ENCODE measurements around the gene PRKG1.

The PRKG1 gene

GRCh38 chr10:51074238-51075028 is at the start of gene PRKG1:
PRKG1 (plus strand) TSS chr10:51074487.
- DNase-seq (ENCODE audit: low read depth in 1 of 2, low spot score in 1 of 2), result no peak

- DNase-seq (ENCODE audit: low read depth in 1 of 2, low spot score in 1 of 2), result no peak
Observed at GRCh38 chr10:51028420-51028819, 45.9 kb upstream of the PRKG1 start.

GRCh38 chr10:51029172-51029641 is 45.1 kb upstream of the PRKG1 start:
- DNase-seq (ENCODE audit: low read depth in 1 of 2, low spot score in 1 of 2), result no peak

- DNase-seq (ENCODE audit: low read depth in 1 of 2, low spot score in 1 of 2), result no peak
Observed at GRCh38 chr10:51030480-51030879, 43.8 kb upstream of the PRKG1 start.

- DNase-seq (ENCODE audit: low read depth in 1 of 2, low spot score in 1 of 2), result no peak
Observed at GRCh38 chr10:51031950-51032349, 42.3 kb upstream of the PRKG1 start.

GRCh38 chr10:51034769-51035168 is 39.5 kb upstream of the PRKG1 start:
- DNase-seq (ENCODE audit: low read depth in 1 of 2, low spot score in 1 of 2), result no peak

GRCh38 chr10:51035344-51035743 is 38.9 kb upstream of the PRKG1 start:
- DNase-seq (ENCODE audit: low read depth in 1 of 2, low spot score in 1 of 2), result no peak

- no peak for DNase-seq (ENCODE audit: low read depth in 1 of 2, low spot score in 1 of 2)
Observed at GRCh38 chr10:51045871-51046270, 28.4 kb upstream of the PRKG1 start.

- no peak for DNase-seq (ENCODE audit: low read depth in 1 of 2, low spot score in 1 of 2)
Observed at GRCh38 chr10:51046654-51047053, 27.6 kb upstream of the PRKG1 start.

GRCh38 chr10:51047857-51048256 is 26.4 kb upstream of the PRKG1 start:
- no peak for DNase-seq (ENCODE audit: low read depth in 1 of 2, low spot score in 1 of 2)

- no peak for DNase-seq (ENCODE audit: low read depth in 1 of 2, low spot score in 1 of 2)
Observed at GRCh38 chr10:51048792-51049191, 25.5 kb upstream of the PRKG1 start.

- no peak for DNase-seq (ENCODE audit: low read depth in 1 of 2, low spot score in 1 of 2)
Observed at GRCh38 chr10:51052163-51052562, 22.1 kb upstream of the PRKG1 start.

GRCh38 chr10:51057925-51058324 is 16.4 kb upstream of the PRKG1 start:
- no peak for DNase-seq (ENCODE audit: low read depth in 1 of 2, low spot score in 1 of 2)

- no peak for DNase-seq (ENCODE audit: low read depth in 1 of 2, low spot score in 1 of 2)
Observed at GRCh38 chr10:51063166-51063565, 11.1 kb upstream of the PRKG1 start.

- no peak for DNase-seq (ENCODE audit: low read depth in 1 of 2, low spot score in 1 of 2)
Observed at GRCh38 chr10:51063659-51064535, 10.4 kb upstream of the PRKG1 start.

- no peak for DNase-seq (ENCODE audit: low read depth in 1 of 2, low spot score in 1 of 2)
Observed at GRCh38 chr10:51066231-51066630, 8.1 kb upstream of the PRKG1 start.

GRCh38 chr10:51072210-51072609 is 2.1 kb upstream of the PRKG1 start:
- no peak for DNase-seq (ENCODE audit: low read depth in 1 of 2, low spot score in 1 of 2)

GRCh38 chr10:51072921-51073434 is 1.3 kb upstream of the PRKG1 start:
- no peak for DNase-seq (ENCODE audit: low read depth in 1 of 2, low spot score in 1 of 2)

GRCh38 chr10:51073453-51074237 is 642 bp upstream of the PRKG1 start:
- DNase-seq (ENCODE audit: low read depth in 1 of 2, low spot score in 1 of 2), result no peak

- DNase-seq (ENCODE audit: low read depth in 1 of 2, low spot score in 1 of 2), result no peak
Observed at GRCh38 chr10:51075043-51075872, 971 bp downstream of the PRKG1 start.

Data from activated CD4-positive, alpha-beta T cell treated with anti-CD3 and anti-CD28 coated beads, Interleukin-2, amount 50 U/mL, for 24 hours (primary cell).